ENCODE results near the gene GNE.
"Not testable (repeated sequence)": the region's sequence is repeated elsewhere in the genome, so short reads cannot be mapped to it uniquely, and the experiment has no call there.

Gene GNE

DNA sequence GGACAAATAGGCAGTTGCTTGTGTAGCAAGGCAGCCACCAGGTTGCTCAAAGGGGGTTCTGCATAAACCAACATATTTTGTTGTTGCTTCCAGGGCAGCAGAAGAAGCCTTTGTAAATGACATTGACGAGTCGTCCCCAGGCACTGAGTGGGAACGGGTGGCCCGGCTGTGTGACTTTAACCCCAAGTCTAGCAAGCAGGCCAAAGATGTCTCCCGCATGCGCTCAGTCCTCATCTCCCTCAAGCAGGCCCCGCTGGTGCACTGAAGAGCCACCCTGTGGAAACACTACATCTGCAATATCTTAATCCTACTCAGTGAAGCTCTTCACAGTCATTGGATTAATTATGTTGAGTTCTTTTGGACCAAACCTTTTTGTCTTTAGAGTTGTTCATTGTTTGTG is 46.7 kb downstream of the GNE start:
- H3K27ac ChIP-seq, result no peak overlapping the region
- no peak for DNase-seq (ENCODE audit: low read depth, low spot score)

DNA sequence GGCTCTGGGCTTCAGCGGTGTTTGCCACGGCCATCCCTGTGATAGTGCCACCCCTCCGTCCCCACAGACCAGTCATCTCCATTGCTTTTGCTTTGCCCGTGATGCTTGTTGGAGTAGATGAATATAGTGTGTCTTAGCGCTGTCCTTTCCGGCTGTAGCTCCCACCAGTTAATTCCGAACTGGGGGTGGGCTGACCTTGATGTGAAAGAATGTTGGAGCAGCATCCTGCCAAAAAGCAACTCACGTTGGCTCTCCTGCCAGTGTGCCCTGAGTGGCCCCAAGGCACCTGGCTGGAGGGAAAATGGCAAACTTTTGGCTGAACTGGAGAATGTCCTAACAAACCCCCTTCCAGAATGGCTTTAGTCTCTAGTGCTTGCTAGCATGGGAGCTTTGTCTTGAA is 47.5 kb downstream of the GNE start:
- DNase-seq (ENCODE audit: low read depth, low spot score), result no peak
- no peak overlapping the region for H3K27ac ChIP-seq

DNA sequence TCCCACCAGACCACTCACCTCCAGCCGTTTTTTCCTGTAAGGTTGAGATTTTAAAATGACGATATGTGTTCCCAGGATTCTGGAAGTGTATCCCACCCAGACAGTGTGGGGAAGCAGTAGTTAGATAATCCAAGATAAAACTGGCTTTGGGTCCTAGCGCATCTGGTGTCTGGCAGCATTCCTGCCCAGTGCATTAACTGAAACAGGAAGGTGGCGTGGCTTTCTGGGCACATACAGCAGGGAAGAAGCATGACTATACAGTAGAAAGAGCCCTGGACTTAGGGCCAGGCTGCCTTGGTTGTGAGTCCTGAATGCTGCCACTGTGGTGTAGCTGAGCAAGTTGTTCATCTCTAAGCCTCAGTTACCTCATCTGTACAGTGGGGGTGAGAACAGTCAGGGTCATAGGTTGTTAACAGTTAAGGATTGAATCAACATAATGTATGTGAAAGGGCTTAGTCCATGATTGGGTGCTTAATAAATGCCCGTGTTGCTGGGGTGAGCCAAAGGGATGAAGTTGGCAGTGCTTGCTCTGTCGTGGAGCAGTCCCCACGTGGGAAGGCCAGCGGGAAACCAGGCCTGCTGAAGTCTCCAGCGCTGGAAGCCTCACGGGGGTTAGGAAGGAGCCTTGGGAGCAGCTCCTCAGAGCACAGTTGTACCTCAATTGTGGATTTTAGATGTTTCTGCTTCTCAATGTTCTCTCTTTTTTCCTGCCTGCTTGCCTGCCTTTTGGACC is 49.6 kb downstream of the GNE start:
- H3K27ac ChIP-seq, result no peak overlapping the region
- no peak for DNase-seq (ENCODE audit: low read depth, low spot score)

DNA sequence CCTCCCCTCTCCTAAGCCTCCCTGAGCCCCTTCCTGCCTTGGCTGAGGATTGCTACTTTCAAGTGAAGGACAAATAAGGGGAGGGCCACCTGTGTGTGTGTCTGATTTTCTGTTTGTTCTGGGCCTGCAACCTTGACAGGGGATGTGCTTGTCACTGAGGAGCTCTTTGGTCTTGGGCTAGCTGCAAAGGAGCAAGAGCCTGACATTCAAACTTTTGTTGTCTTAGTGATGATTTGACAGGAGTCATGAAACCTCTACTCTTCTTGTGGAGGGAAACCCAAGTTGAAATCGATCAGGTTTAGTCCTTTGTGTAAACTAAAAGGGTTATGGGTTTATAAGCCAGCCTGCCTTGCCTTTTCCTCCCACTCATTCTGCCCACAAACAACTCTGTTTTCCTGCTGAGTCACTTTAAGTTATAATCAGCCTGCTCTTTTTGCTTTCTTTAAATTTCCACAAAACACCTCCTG is 50.7 kb downstream of the GNE start:
- no peak overlapping the region for H3K27ac ChIP-seq
- DNase-seq (ENCODE audit: low read depth, low spot score), result no peak

DNA sequence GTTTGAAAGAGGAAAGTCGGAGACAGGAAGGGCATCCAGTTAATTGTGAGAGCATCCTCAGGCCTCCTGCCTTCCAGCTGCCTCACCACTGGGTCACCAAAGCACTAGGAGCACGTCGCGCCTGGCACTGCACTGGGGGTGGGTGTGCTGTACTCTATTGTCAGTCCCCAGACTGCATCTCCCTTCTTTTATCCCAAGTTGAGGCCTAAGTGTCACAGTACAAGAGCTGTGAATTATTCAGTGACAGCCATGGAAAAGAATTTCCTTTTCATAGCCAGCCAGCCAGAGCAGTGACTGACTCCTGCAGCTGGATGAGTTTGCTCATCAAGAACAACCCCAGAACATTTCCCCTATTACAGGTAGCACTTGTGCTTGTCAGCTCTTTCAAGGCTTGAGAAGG is 51.2 kb downstream of the GNE start:
- no peak overlapping the region for H3K27ac ChIP-seq
- DNase-seq (ENCODE audit: low read depth, low spot score), result no peak

DNA sequence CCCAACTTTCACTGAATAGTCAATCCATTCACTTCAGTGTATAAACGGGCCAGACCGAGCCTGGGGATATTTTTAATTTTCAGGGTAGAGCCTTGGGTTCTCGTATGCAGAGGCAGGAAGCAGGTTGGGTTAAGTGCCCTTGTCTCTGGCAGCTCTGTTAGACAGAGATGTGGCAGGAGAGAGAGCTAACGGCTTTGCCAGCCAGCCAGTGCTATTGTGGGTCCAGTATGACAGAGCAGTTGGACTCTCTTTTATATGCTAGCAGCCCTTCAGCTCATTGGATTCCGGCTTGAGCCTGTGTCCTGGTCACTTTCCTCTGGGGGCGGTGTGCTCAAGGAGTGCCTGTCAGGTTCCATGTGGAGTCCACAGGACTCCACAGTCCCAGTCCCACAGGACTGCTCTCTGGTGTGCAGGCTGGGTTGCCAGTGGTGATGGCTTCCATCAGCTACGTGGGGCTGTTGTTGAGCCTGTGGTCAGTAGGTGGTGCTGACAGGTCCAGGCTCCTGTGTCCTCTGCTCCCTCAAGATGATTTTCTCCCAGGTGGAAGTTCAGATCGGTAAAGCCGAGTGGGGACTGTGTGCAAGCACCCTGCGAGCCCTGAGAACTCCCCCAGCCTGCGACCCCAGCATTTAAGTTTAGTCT is 53.2 kb downstream of the GNE start:
- no peak overlapping the region for H3K27ac ChIP-seq
- no peak for DNase-seq (ENCODE audit: low read depth, low spot score)

DNA sequence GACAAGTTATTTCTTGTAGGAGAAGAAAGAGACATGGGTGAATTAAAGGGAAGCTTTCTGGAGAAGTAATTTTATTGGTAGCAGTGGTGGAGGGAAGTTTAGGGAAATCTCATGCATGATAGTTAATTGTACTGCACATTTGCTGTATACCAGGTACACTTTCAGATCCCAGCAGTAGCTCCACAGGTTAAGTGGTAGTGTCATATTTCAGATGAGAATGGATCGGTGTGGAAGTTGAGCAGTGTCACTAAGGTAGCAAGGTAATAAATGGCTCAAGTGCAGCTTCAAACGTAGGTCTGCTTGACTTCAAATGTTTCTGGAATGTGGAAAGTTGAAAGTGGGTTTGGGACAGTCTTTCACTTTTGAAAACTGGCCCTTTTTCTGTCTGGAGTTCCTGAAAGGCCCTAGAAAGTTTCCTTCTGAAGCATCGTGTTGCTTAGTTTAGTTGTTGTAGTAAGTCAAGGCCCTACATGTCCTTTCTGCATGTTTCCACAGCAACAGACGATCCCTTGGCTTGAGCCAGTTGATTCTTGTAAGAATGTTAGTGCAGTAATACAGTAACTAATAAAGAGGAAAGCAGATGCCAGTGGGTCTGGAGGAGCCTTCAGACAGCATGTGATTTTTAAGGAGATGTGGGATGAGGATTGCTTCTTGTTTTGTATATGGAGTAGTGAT is 63.8 kb downstream of the GNE start:
- no peak for DNase-seq (ENCODE audit: low read depth, low spot score)
- H3K27ac ChIP-seq, result no peak overlapping the region

DNA sequence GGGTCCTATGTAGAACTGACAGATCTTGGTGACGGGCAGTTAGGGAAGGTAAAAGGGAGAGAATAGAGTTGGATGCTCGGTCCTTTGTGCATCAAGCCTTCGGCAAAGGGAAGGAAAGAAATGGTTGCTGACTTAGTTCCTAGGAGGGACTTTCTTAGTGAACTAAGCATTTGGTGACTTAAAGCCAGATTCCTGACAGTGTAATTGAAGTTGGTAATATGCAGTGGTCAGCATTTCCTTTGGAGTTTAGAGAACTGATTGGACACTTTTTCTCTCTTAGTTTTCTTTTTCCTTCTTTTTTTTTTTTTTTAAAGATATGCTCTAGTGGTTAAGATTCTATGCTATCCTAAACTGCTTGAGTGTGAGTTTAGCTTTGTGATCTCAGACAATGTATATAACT is 65.2 kb downstream of the GNE start:
- H3K27ac ChIP-seq, result no peak overlapping the region
- DNase-seq (ENCODE audit: low read depth, low spot score), result no peak

DNA sequence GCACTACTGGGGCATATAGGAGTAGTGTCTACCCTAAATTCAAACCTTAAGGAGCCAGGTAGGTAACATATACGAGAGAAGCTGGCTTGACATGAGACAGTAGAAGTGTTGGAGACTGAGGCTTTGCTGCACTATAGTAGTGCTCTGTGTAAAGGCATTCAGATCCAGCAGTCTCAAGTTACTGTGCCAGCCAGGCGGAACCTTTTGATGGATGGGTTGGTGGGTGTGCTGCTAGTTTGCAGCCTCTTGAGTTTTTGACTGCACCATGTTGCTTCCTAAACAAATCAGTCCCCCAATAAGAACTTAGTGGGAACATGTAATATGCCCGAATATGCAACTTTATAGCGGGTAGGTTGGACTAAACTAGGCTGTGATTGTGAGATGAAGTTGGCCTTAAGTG is 66.1 kb downstream of the GNE start:
- H3K27ac ChIP-seq, result no peak overlapping the region
- no peak for DNase-seq (ENCODE audit: low read depth, low spot score)

DNA sequence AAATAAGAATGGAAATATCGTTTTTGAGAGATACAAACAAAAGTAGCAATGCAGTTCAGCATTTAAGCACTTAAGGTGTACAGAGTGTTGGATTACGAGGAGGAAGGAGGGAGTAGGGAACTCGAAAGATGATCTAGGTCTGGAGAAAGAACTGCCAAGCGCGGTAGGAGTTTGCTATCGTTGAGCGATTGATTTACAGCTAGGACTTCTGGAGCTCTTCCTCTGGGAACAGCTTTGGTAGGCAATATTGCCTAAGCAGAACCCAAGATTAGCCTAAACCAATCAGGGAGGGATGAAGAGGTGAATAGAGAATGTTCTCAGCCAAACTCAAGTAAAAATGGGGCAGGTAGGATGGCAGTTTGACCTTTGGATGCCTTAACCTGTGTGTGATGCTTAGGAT is 66.6 kb downstream of the GNE start:
- DNase-seq (ENCODE audit: low read depth, low spot score), result no peak
- H3K27ac ChIP-seq, result peak overlapping the region; percentile 86

DNA sequence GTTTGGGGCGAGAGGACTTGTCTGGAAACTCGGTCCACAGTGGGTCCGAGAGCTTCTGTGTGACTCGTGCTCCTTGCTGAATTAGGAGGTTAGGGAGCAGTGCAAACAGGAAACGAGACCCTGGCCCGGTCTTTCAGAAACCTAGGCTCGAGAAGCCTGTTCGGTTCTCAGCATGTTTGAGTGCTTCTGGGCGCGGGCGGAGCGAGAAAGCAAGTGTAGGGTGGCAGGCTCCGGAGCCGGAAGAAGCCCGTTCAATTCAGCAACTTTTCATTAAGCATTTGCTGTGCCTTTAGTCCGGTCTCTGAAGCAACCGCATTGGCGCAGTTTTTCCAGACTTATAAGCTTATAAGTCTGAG is 67.0 kb downstream of the GNE start:
- H3K27ac ChIP-seq, result peak overlapping the region; percentile 86
- DNase-seq (ENCODE audit: low read depth, low spot score), result no peak

DNA sequence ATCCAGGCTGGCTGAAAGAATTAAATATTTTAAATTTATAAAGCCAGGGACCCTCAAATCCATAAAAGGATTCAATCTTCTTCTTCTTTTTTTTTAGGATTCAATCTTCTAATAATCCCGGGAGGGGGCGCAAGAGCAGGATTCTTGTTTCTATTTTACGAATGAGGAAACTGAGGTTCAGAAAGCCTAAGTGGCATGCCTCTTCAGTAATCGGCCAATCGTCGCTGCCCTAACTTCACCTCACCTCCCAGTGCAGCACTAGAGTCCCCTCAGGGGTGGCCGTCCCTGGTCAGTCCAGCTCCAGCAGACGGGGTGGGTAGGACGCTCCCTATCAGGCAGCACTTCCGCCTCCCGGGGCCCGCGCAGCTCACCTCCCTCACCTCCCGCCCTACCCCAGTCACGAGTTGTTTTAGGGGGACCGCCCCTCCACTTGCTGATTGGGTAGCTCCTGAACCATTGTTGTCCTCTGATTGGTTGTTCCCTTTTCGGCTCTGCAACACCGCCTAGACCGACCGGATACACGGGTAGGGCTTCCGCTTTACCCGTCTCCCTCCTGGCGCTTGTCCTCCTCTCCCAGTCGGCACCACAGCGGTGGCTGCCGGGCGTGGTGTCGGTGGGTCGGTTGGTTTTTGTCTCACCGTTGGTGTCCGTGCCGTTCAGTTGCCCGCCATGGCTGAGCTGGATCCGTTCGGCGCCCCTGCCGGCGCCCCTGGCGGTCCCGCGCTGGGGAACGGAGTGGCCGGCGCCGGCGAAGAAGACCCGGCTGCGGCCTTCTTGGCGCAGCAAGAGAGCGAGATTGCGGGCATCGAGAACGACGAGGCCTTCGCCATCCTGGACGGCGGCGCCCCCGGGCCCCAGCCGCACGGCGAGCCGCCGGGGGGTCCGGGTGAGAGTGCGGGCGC is 67.6 kb downstream of the GNE start, which contains the start of gene CLTA:
Gene CLTA, plus strand, starts transcription at position 534 of the 902 bp plus-strand sequence. Its CDS starts 136 bp downstream, at position 670.
- peak within 1 kb of the TSS; percentile 86 for H3K27ac ChIP-seq
- peak; percentile 97 for DNase-seq (ENCODE audit: low read depth, low spot score)

DNA sequence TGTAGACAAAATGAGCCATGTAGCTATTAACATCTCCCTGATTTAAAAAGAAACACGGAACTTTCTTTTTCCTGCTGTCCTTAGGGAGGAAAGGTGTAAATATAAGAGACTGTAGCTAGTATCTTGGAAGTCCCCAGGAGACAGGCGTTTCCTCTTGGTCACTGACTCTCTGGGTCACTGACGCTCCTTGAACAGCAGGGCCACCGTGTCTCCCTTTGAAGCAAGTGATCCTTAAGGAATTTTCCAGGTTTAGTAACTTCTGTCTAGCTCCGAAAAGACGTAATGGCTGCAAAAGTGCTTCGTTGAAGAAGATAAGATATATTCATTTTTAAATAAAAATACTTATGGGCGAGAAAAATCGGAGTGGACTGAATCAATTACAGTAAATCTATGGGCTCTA is 68.3 kb downstream of the GNE start:
- DNase-seq (ENCODE audit: low read depth, low spot score), result no peak
- peak overlapping the region; percentile 86 for H3K27ac ChIP-seq

DNA sequence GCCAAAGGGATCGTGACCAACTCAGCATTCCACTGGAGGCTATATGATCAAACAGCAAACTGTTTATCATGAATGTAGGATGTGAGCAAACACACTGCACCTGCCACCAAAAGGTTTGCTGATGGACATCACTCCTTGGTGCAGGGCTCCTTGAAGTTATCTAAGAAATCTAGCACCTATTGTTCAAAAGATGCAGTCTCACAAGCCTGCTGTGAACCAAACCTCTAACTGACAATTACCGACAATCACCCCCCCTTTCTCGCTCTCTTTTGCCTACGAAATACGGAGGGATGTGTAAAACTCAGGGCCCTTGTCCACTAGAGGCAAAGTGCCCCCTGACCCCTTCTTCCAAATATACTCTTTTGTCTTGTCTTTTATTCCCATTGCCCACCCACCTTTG is 70.0 kb downstream of the GNE start:
- no peak overlapping the region for H3K27ac ChIP-seq
- no peak for DNase-seq (ENCODE audit: low read depth, low spot score)

DNA sequence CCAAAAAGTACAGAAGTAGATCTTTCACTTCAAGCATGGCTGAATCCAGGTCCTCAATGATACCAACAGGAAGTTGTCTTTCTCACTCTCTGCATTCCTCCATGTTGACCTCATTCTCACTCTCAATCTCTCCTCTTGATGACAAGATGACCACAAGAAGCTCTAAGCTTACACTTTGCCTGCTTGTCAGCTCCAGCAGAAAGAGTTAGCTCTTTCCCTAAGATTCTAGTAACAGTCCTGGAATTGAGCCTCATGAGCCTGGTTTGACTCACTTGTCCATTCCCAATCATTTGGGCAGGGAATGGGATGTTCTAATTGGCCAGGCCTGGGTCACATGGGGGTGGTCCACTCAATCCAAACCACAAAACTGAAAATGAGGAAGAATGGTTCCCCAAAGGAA is 70.8 kb downstream of the GNE start:
- peak; percentile 24 for DNase-seq (ENCODE audit: low read depth, low spot score)
- H3K27ac ChIP-seq, result peak overlapping the region; percentile 41

DNA sequence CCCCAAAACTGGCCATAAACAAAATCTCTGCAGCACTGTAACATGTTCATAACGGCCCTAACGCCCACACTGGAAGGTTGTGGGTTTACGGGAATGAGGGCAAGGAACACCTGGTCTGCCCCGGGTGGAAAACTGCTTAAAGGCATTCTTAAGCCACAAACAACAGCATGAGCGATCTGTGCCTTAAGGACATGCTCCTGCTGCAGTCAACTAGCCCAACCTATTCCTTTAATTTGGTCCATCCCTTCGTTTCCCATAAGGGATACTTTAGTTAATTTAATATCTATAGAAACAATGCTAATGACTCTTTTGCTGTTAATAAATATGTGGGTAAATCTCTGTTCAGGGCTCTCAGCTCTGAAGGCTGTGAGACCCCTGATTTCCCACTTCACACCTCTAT is 78.0 kb downstream of the GNE start:
- H3K27ac ChIP-seq, result not testable (repeated sequence)

DNA sequence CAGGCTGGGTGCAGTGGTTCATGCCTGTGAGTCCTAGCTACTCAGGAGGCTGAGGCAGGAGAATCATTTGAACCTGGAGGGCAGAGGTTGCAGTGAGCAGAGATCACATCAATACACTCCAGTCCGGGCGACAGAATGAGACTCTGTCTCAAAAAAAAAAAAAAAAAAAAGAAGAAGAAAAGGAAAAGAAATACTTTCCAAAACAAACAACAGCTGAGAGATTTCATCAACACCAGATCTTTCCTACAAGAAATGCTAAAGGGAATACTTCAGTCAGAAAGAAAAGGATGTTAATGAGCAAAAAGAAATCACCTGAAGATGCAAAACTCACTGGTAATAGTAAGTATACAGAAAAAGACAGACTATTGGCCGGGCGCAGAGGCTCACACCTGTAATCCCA is 80.7 kb downstream of the GNE start:
- no peak for DNase-seq (ENCODE audit: low read depth, low spot score)
- H3K27ac ChIP-seq, result no peak overlapping the region

More for the DNA sequence above, 78.0 kb downstream of the GNE start:
- not testable (repeated sequence) for DNase-seq (ENCODE audit: low read depth, low spot score)

DNA sequence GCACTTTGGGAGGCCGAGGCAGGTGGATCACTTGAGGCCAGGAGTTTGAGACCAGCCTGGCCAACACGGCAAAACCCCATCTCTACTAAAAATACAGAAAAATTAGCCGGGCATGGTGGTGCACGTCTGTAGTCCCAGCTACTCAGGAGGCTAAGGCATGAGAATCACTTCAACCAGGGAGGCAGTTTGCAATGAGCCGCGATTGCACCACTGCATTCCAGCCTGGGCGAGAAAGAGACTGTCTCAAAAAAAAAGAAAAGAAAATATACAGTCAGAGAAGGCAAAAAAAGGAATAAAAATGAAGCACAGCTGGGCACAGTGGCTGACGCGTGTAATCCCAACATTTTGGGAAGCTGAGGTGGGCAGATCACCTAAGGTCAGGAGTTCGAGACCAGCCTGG is 81.8 kb downstream of the GNE start:
- not testable (repeated sequence) for DNase-seq (ENCODE audit: low read depth, low spot score); H3K27ac ChIP-seq

DNA sequence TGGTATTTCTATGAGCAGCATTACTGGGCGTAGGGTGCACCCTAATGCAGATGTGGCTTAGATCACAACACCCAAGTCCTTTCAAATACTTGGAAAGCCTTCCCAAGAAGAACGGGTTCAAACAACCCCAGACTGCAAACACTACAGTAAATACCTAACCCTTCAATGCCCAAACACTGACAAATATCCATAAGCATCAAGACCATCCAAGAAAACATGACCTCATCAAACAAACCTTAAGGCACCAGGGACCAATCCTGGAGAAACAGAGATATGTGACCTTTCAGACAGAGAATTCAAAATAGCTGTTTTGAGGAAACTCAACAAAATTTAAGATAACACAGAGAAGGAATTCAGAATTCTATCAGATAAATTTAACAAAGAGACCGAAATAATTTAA is 83.0 kb downstream of the GNE start:
- H3K27ac ChIP-seq; DNase-seq (ENCODE audit: low read depth, low spot score): not testable (repeated sequence)

DNA sequence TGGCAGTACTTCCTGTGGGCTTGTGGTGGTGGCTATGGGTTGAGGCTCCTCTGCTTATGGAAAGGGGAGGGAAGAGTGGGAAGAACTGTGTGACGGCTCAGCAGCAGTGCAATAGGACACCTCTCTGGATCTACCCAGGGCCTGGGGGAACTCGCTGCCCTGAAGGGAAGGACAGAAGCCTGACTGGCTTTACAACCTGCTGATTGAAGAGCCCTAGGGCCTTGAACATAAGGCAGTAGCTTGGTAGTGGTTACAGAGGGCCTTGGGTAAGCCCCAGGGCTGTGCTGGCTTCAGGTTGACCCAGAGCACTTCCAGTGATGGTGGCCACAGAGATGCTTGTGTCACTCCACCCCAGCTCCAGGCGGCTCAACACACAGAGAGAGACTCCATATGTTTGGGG is 83.5 kb downstream of the GNE start:
- DNase-seq (ENCODE audit: low read depth, low spot score), result no peak
- no peak overlapping the region for H3K27ac ChIP-seq
